ENCODE results near the gene ERC2. TPM values are rescaled to one million over a fixed set of nuclear protein-coding genes. Genes with fewer than 3 reads are reported as not detected.

The ERC2 gene
- total RNA-seq, 3 donors from 2014 or later (not counting 1 experiment from before 2014, with no cell fraction given): not detected

DNA sequence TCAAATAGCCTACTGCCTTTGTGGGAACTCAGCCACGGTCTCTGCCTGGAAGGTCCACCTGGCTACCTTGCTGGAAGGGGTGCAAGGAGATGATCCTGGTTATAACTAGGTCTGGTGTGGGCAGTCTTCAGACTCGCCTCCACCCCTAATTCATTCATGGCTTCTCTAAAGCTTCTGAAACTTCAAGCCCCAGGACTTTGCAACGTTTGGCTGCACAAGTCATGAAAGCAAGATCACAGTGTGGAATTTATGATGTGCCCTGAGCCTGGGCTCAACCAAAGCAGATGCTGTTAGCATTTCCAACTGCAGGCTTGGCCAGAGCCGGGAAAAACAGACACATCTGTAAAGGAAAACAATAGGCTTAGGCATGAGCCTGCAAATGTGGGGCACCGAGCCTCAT, 780.7 kb downstream of the ERC2 start:
- Mint-ChIP-seq H3K4me1 (no peaks in the 10 kb centered on the region), H3K27me3 (ENCODE audit: low read depth in 2 of 2) (no peaks in the 10 kb centered on the region), H3K27ac (no peak overlapping the region), H3K36me3 (no peaks in the 10 kb centered on the region), H3K4me3 (no peak overlapping the region), H3K9me3 (no peaks in the 10 kb centered on the region)
- no peaks in the 10 kb centered on the region for H3K4me1 ChIP-seq (ENCODE audit: control insufficient read depth, insufficient read depth, low read length)
- 80% methylated on average over 5 of the region's 5 CpGs for WGBS (ENCODE audit: insufficient coverage)
- TF ChIP-seq, protein P1, sequence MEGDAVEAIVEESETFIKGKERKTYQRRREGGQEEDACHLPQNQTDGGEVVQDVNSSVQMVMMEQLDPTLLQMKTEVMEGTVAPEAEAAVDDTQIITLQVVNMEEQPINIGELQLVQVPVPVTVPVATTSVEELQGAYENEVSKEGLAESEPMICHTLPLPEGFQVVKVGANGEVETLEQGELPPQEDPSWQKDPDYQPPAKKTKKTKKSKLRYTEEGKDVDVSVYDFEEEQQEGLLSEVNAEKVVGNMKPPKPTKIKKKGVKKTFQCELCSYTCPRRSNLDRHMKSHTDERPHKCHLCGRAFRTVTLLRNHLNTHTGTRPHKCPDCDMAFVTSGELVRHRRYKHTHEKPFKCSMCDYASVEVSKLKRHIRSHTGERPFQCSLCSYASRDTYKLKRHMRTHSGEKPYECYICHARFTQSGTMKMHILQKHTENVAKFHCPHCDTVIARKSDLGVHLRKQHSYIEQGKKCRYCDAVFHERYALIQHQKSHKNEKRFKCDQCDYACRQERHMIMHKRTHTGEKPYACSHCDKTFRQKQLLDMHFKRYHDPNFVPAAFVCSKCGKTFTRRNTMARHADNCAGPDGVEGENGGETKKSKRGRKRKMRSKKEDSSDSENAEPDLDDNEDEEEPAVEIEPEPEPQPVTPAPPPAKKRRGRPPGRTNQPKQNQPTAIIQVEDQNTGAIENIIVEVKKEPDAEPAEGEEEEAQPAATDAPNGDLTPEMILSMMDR (IDR thresholded peaks at IDR 0.05): no peak
- no peak overlapping the region for H3K27ac ChIP-seq (ENCODE audit: low read length)
- ATAC-seq: no peak
- H3K9me3 ChIP-seq (ENCODE audit: control insufficient read depth, insufficient read depth, low read length): peaks cover 3% of the 10 kb centered on the region
- H3K4me3 ChIP-seq (ENCODE audit: low read length): no peak overlapping the region
- no peaks in the 10 kb centered on the region for H3K36me3 ChIP-seq (ENCODE audit: control insufficient read depth, insufficient read depth, low read length)
- H3K27me3 ChIP-seq (ENCODE audit: control insufficient read depth, insufficient read depth, low read length): no peaks in the 10 kb centered on the region
- no peak for DNase-seq
- intact Hi-C loops (cut with micrococcal nuclease): no loop called here

DNA sequence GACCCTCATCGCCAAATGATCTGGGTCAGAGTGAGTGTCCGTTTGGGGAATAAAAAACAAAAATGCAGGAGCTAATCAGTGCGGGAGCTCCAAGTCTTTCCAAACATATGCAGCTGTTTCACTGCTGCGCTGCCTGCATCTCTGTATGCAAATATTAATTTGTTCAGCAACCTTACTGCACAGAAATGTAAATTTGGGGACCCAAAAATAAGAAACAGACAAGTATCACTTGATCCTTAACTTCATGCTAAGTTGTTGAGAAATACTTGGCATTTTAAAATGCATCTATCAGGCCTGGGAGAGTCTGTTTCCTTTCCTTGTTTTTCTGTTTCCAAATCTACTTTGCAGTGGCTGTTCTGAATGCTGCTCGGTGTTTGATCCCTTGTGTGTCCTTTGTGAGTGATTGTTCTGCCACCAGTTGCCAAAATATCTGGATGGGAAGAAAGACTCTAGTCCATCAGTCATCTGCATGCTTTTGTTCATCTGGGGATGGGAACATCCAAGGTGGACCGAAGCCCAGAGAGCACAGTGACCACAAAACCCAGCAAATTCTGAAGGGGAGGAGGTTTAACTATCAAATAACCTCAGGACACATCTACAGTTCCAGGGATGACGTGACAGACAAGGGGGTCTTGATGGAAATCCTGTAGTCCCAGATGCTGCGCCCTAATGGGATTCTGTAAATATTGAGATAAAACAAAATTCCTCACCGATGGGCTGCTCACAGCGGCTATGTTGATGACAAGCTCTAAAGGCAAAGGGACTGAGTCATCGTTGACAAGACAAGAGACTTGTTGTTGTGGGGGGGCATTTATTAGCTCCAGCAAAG, 781.6 kb downstream of the ERC2 start:
- H3K9me3 Mint-ChIP-seq: no peaks in the 10 kb centered on the region
- intact Hi-C loops (cut with micrococcal nuclease): no loop called here
- no peaks in the 10 kb centered on the region for H3K4me1 Mint-ChIP-seq
- no peak overlapping the region for H3K4me3 ChIP-seq (ENCODE audit: low read length)
- H3K4me3 Mint-ChIP-seq: no peak overlapping the region
- no peaks in the 10 kb centered on the region for H3K27me3 Mint-ChIP-seq (ENCODE audit: low read depth in 2 of 2)
- H3K36me3 ChIP-seq (ENCODE audit: control insufficient read depth, insufficient read depth, low read length): no peaks in the 10 kb centered on the region
- H3K36me3 Mint-ChIP-seq: no peaks in the 10 kb centered on the region
- H3K27ac ChIP-seq (ENCODE audit: low read length): no peak overlapping the region
- ATAC-seq: no peak
- no peak overlapping the region for H3K27ac Mint-ChIP-seq
- no peak for DNase-seq
- H3K27me3 ChIP-seq (ENCODE audit: control insufficient read depth, insufficient read depth, low read length): no peaks in the 10 kb centered on the region
- whole genome bisulfite sequencing (ENCODE audit: insufficient coverage): 83% methylated on average over 11 of the region's 11 CpGs
- peaks cover 3% of the 10 kb centered on the region for H3K9me3 ChIP-seq (ENCODE audit: control insufficient read depth, insufficient read depth, low read length)
- TF ChIP-seq, protein P1 (IDR thresholded peaks at IDR 0.05): no peak
- no peaks in the 10 kb centered on the region for H3K4me1 ChIP-seq (ENCODE audit: control insufficient read depth, insufficient read depth, low read length)

DNA sequence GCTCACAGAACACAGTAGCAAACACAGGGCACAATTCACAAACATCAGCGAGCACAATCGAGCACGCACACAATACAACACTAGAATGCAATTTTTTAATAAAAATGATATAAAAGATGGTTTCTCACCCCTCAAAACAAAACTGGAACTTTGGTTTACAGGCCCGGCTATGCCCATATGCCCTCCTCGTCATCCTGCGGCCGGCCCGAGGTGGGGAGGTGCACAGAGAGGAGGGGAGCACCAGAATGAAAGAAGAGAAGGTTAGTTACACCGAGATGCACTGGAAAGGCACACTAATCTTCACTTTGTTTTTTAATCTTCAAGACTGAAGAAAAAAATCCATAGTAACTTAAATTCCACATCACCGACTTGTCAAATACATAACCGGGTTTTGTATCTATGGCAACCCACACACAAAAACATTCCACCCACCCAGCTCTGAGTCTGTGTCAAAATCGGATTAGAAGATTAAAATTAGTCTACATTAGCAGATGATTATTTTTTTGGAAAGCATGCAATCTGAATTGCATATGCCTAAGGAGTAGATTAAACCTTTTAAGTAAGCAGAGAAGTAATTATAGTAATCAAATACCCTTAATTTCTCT, 784.5 kb downstream of the ERC2 start:
- Mint-ChIP-seq H3K4me1 (no peaks in the 10 kb centered on the region), H3K27me3 (ENCODE audit: low read depth in 2 of 2) (no peaks in the 10 kb centered on the region), H3K27ac (no peak overlapping the region), H3K4me3 (no peak overlapping the region), H3K9me3 (peaks cover 0 to 2% of the 10 kb centered on the region in 2 donors), H3K36me3 (no peaks in the 10 kb centered on the region)
- H3K4me1 ChIP-seq (ENCODE audit: control insufficient read depth, insufficient read depth, low read length): no peaks in the 10 kb centered on the region
- H3K9me3 ChIP-seq (ENCODE audit: control insufficient read depth, insufficient read depth, low read length): peaks cover 3% of the 10 kb centered on the region
- no peak overlapping the region for H3K4me3 ChIP-seq (ENCODE audit: low read length)
- ATAC-seq: no peak
- no peaks in the 10 kb centered on the region for H3K27me3 ChIP-seq (ENCODE audit: control insufficient read depth, insufficient read depth, low read length)
- intact Hi-C loops (cut with micrococcal nuclease): no loop called here
- no peaks in the 10 kb centered on the region for H3K36me3 ChIP-seq (ENCODE audit: control insufficient read depth, insufficient read depth, low read length)
- no peak for DNase-seq
- 86% methylated on average over 8 of the region's 12 CpGs for WGBS (ENCODE audit: insufficient coverage)
- H3K27ac ChIP-seq (ENCODE audit: low read length): no peak overlapping the region
- TF ChIP-seq, protein P1 (IDR thresholded peaks at IDR 0.05): no peak

Measured in natural killer cell (primary cell).